ENCODE measurements around the gene SCD5. TPM values are rescaled to one million over a fixed set of nuclear protein-coding genes. Genes with fewer than 3 reads are reported as not detected.

Gene SCD5
- polyA plus RNA-seq, 1 donor, result 68.1 TPM

GRCh38 chr4:82642331-82642730 is 156.3 kb downstream of the SCD5 start:
- H3K27me3 ChIP-seq (ENCODE audit: control insufficient read depth, insufficient read depth, low read length), result no peaks in the 10 kb centered on the region
- no peak overlapping the region for H3K27ac ChIP-seq (ENCODE audit: low read length)
- H3K36me3 ChIP-seq (ENCODE audit: control insufficient read depth, insufficient read depth, low read length), result peaks cover 4% of the 10 kb centered on the region
- no peak overlapping the region for H3K4me3 ChIP-seq (ENCODE audit: low read length)
- H3K4me1 ChIP-seq (ENCODE audit: control insufficient read depth, insufficient read depth, low read length), result no peaks in the 10 kb centered on the region
- no peaks in the 10 kb centered on the region for H3K9me3 ChIP-seq (ENCODE audit: control insufficient read depth, low read depth, low read length)
- DNase-seq, result no peak
- no CpG with 5 or more reads among the region's 7 CpGs for WGBS (ENCODE audit: insufficient coverage, low lambda C conversion rate)

DNA sequence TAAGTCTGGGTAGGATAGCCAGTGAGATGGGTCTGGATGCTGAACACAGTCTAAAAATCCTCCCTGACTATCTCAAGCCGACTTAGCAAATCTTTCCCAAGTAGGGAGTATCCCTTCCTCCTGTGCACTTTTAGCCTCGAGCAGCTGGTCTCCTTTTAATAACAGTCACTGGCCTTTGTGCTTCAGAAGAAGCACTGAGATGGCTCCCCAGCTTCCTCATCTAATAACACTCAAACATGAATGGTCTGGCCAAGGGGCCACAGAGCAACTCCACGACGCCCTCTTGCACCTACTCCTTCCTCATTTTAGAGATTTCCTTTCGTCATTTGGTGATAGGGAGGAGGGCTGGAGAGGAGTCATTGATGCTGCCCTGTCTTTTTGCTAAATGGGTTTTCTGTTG is 158.1 kb downstream of the SCD5 start:
- no CpG with 5 or more reads among the region's 5 CpGs for WGBS (ENCODE audit: insufficient coverage, low lambda C conversion rate)
- DNase-seq, result no peak

DNA sequence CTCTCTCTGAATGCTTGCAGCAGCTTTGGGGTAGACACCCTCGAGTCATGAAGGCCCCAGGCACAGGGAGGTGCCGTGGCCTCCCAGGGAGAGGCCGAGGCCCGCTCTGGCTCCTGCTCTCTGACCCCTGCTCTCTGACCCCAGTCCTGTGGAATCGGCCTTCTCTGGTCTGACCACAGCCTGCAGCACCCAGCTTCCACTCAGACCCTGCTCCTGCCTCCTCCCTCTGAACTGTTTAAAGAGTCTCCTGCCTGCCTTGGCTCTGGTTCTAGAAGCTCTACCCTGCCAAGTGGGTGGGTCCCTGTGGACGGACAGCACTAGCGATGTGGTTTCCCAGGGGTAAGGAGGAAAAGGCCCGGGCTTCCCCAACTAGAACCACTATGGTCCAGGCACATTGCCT is 158.6 kb downstream of the SCD5 start:
- Histone ChIP-seq H3K27me3 (ENCODE audit: control insufficient read depth, insufficient read depth, low read length) (no peaks in the 10 kb centered on the region), H3K4me3 (ENCODE audit: low read length) (no peak overlapping the region), H3K4me1 (ENCODE audit: control insufficient read depth, insufficient read depth, low read length) (no peaks in the 10 kb centered on the region), H3K9me3 (ENCODE audit: control insufficient read depth, low read depth, low read length) (no peaks in the 10 kb centered on the region), H3K36me3 (ENCODE audit: control insufficient read depth, insufficient read depth, low read length) (peaks cover 15% of the 10 kb centered on the region), H3K27ac (ENCODE audit: low read length) (no peak overlapping the region)
- no CpG with 5 or more reads among the region's 8 CpGs for WGBS (ENCODE audit: insufficient coverage, low lambda C conversion rate)
- no peak for DNase-seq

More for the DNA sequence above, 158.1 kb downstream of the SCD5 start:
- no peaks in the 10 kb centered on the region for H3K4me1 ChIP-seq (ENCODE audit: control insufficient read depth, insufficient read depth, low read length)
- H3K36me3 ChIP-seq (ENCODE audit: control insufficient read depth, insufficient read depth, low read length), result peaks cover 13% of the 10 kb centered on the region
- no peak overlapping the region for H3K27ac ChIP-seq (ENCODE audit: low read length)
- H3K9me3 ChIP-seq (ENCODE audit: control insufficient read depth, low read depth, low read length), result no peaks in the 10 kb centered on the region
- H3K27me3 ChIP-seq (ENCODE audit: control insufficient read depth, insufficient read depth, low read length), result no peaks in the 10 kb centered on the region
- H3K4me3 ChIP-seq (ENCODE audit: low read length), result no peak overlapping the region

GRCh38 chr4:82638479-82638878 is 160.1 kb downstream of the SCD5 start:
- no peak overlapping the region for H3K27ac ChIP-seq (ENCODE audit: low read length)
- no peaks in the 10 kb centered on the region for H3K4me1 ChIP-seq (ENCODE audit: control insufficient read depth, insufficient read depth, low read length)
- WGBS (ENCODE audit: insufficient coverage, low lambda C conversion rate), result no CpG with 5 or more reads among the region's 2 CpGs
- no peak for DNase-seq
- no peak overlapping the region for H3K4me3 ChIP-seq (ENCODE audit: low read length)
- H3K36me3 ChIP-seq (ENCODE audit: control insufficient read depth, insufficient read depth, low read length), result peaks cover 20% of the 10 kb centered on the region
- no peaks in the 10 kb centered on the region for H3K27me3 ChIP-seq (ENCODE audit: control insufficient read depth, insufficient read depth, low read length)
- no peaks in the 10 kb centered on the region for H3K9me3 ChIP-seq (ENCODE audit: control insufficient read depth, low read depth, low read length)

- WGBS (ENCODE audit: insufficient coverage, low lambda C conversion rate), result no CpG with 5 or more reads among the region's 1 CpG
- DNase-seq, result no peak
- no peaks in the 10 kb centered on the region for H3K9me3 ChIP-seq (ENCODE audit: control insufficient read depth, low read depth, low read length)
- H3K4me3 ChIP-seq (ENCODE audit: low read length), result no peak overlapping the region
- H3K27ac ChIP-seq (ENCODE audit: low read length), result no peak overlapping the region
- peaks cover 9% of the 10 kb centered on the region for H3K36me3 ChIP-seq (ENCODE audit: control insufficient read depth, insufficient read depth, low read length)
- no peaks in the 10 kb centered on the region for H3K27me3 ChIP-seq (ENCODE audit: control insufficient read depth, insufficient read depth, low read length)
- H3K4me1 ChIP-seq (ENCODE audit: control insufficient read depth, insufficient read depth, low read length), result no peaks in the 10 kb centered on the region
Measured at GRCh38 chr4:82630079-82630478, 168.5 kb downstream of the SCD5 start.

- H3K27ac ChIP-seq (ENCODE audit: low read length), result no peak overlapping the region
- no peaks in the 10 kb centered on the region for H3K9me3 ChIP-seq (ENCODE audit: control insufficient read depth, low read depth, low read length)
- peaks cover 2% of the 10 kb centered on the region for H3K36me3 ChIP-seq (ENCODE audit: control insufficient read depth, insufficient read depth, low read length)
- H3K4me1 ChIP-seq (ENCODE audit: control insufficient read depth, insufficient read depth, low read length), result no peaks in the 10 kb centered on the region
- DNase-seq, result no peak
- H3K27me3 ChIP-seq (ENCODE audit: control insufficient read depth, insufficient read depth, low read length), result no peaks in the 10 kb centered on the region
- H3K4me3 ChIP-seq (ENCODE audit: low read length), result no peak overlapping the region
- no CpG with 5 or more reads among the region's 2 CpGs for whole genome bisulfite sequencing (ENCODE audit: insufficient coverage, low lambda C conversion rate)
Measured at GRCh38 chr4:82629238-82630000, 169.2 kb downstream of the SCD5 start.

DNA sequence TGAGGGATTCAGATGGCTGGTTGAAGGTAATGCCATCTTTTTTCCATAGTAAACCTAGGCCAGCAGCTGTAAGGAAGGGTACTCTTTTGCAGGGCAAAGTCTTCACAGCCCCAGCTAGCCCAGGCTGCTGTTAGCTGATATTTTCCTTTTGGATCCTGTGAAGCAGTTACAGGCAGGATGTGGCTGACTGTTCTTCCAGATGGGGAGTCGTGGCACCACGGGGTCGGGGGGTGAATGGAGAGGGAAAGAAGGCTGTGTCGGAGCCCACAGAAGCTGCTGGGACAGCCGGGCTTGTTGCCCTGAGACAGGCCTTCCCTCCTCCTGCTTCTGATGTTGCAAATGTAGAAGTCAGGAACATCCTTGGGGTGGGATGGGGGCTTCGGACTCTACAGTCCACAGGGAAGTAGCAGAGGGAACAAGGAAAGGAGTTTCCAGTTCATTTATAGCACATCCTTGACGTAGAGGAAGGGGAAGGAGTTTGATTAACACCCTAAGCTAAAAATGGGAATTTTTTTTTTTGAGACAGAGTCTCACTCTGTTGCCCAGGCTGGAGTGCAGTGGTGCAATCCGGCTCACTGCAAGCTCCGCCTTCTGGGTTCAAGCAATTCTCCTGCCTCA is 172.2 kb downstream of the SCD5 start:
- H3K27ac ChIP-seq (ENCODE audit: low read length), result no peak overlapping the region
- DNase-seq, result no peak
- no peak overlapping the region for H3K4me3 ChIP-seq (ENCODE audit: low read length)
- no peaks in the 10 kb centered on the region for H3K27me3 ChIP-seq (ENCODE audit: control insufficient read depth, insufficient read depth, low read length)
- H3K9me3 ChIP-seq (ENCODE audit: control insufficient read depth, low read depth, low read length), result no peaks in the 10 kb centered on the region
- no peaks in the 10 kb centered on the region for H3K4me1 ChIP-seq (ENCODE audit: control insufficient read depth, insufficient read depth, low read length)
- peaks cover 2% of the 10 kb centered on the region for H3K36me3 ChIP-seq (ENCODE audit: control insufficient read depth, insufficient read depth, low read length)
- WGBS (ENCODE audit: insufficient coverage, low lambda C conversion rate), result no CpG with 5 or more reads among the region's 9 CpGs

- DNase-seq, result no peak
- WGBS (ENCODE audit: insufficient coverage, low lambda C conversion rate), result no CpG with 5 or more reads among the region's 4 CpGs
- Histone ChIP-seq H3K4me3 (ENCODE audit: low read length) (no peak overlapping the region), H3K36me3 (ENCODE audit: control insufficient read depth, insufficient read depth, low read length) (no peaks in the 10 kb centered on the region), H3K4me1 (ENCODE audit: control insufficient read depth, insufficient read depth, low read length) (no peaks in the 10 kb centered on the region), H3K9me3 (ENCODE audit: control insufficient read depth, low read depth, low read length) (no peaks in the 10 kb centered on the region), H3K27ac (ENCODE audit: low read length) (no peak overlapping the region), H3K27me3 (ENCODE audit: control insufficient read depth, insufficient read depth, low read length) (no peaks in the 10 kb centered on the region)
Measured at GRCh38 chr4:82624819-82625218, 173.8 kb downstream of the SCD5 start.

DNA sequence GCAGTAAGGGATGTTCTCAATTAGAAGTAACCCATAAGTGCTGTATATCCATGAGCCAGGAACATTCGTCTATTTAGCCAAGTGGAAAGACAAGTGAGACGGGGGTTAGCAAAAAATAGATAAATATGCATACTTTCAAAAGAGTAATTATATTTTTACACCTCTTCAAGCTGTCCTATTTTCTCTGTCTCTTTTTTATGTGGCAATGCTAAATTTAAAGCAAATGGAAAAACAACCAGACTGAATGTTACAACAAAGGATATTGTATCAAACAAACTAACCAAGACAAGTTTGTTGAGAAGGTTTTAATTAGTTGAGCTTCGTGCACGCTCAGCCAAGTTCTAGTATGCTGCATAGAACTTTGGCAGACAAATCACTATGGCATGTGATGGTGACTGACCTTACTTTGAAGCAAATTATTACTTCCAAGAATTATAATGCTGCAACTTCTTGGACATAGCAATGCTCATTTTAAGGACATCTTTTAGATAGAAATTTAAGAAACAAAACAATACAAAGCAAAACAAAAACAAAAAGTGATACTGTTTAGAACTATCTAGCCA is 175.4 kb downstream of the SCD5 start:
- DNase-seq, result no peak
- WGBS (ENCODE audit: insufficient coverage, low lambda C conversion rate), result no CpG with 5 or more reads among the region's 4 CpGs
- no peaks in the 10 kb centered on the region for H3K27me3 ChIP-seq (ENCODE audit: control insufficient read depth, insufficient read depth, low read length)
- H3K27ac ChIP-seq (ENCODE audit: low read length), result no peak overlapping the region
- H3K4me3 ChIP-seq (ENCODE audit: low read length), result no peak overlapping the region
- H3K36me3 ChIP-seq (ENCODE audit: control insufficient read depth, insufficient read depth, low read length), result no peaks in the 10 kb centered on the region
- H3K4me1 ChIP-seq (ENCODE audit: control insufficient read depth, insufficient read depth, low read length), result no peaks in the 10 kb centered on the region
- H3K9me3 ChIP-seq (ENCODE audit: control insufficient read depth, low read depth, low read length), result no peaks in the 10 kb centered on the region

- Histone ChIP-seq H3K4me3 (ENCODE audit: low read length) (no peak overlapping the region), H3K27ac (ENCODE audit: low read length) (no peak overlapping the region), H3K9me3 (ENCODE audit: control insufficient read depth, low read depth, low read length) (no peaks in the 10 kb centered on the region), H3K27me3 (ENCODE audit: control insufficient read depth, insufficient read depth, low read length) (no peaks in the 10 kb centered on the region), H3K4me1 (ENCODE audit: control insufficient read depth, insufficient read depth, low read length) (no peaks in the 10 kb centered on the region), H3K36me3 (ENCODE audit: control insufficient read depth, insufficient read depth, low read length) (no peaks in the 10 kb centered on the region)
- peak in 1 of 2 donors; percentile 23 for DNase-seq
- WGBS (ENCODE audit: insufficient coverage, low lambda C conversion rate), result 50% methylated on average over 1 of the region's 3 CpGs
Measured at GRCh38 chr4:82621251-82621650, 177.3 kb downstream of the SCD5 start.

Data from large intestine (tissue), 3 donors.